A549 (cell line): Measurements from ENCODE around the gene BMP7. TPM values are rescaled to one million over a fixed set of nuclear protein-coding genes. Genes with fewer than 3 reads are reported as not detected.

Experiments used
- ATAC-seq, 2 experiments: fragments of 200-7000 bp in 1 of 2; fragments of >200 bp in 1 of 2; cut with Nextera tagmentation in 1 of 2; cut with Tn5 transposase in 1 of 2; 3 replicates each; pipeline versions ENCODE4 v1.8.0 to v1.9.1; 2018 to 2020; ENCODE audit warnings: mild to moderate bottlenecking in 1 of 2, moderate library complexity in 1 of 2
- CTCF ChIA-PET: fragments of 300-600 bp; sonication (Branson Sonifier 250); formaldehyde crosslinking; extraction: SDS; loops from one replicate; lab custom pipeline; 2021; ENCODE audit warnings: antibody characterized with exemption, inconsistent platforms; lab: Yijun Ruan, JAX
- POLR2A ChIA-PET: fragments of 350-600 bp; formaldehyde crosslinking; extraction: SDS; loops from one replicate; lab custom pipeline; 2021; ENCODE audit warnings: antibody characterized with exemption, inconsistent platforms; lab: Yijun Ruan, JAX
- DNase-seq, 2 experiments: peaks; one replicate each; pipeline versions ENCODE4 v3.0.0 to v3.0.0-alpha.2; 2011 to 2016; ENCODE audit warnings: low read depth in 1 of 2, low spot score in 1 of 2
- FAIRE-seq: peaks from 2 replicates; lab custom pipeline; 2011; peaks lifted over from hg19 to GRCh38; lab: Jason Lieb, UNC
- H3K27ac ChIP-seq, 2 experiments: fragments of >200 bp; sonication (Bioruptor Twin); formaldehyde crosslinking; 3 replicates each; pipeline ENCODE4 v1.5.1; 2016 to 2017
- H3K4me1 ChIP-seq: fragments of >200 bp; sonication (Bioruptor Twin); formaldehyde crosslinking; 3 replicates; pipeline ENCODE4 v1.6.1; 2016
- H3K4me2 ChIP-seq: fragments of >200 bp; sonication (Bioruptor Twin); formaldehyde crosslinking; 3 replicates; pipeline ENCODE4 v1.6.1; 2016
- H3K4me3 ChIP-seq: fragments of >200 bp; sonication (Bioruptor Twin); formaldehyde crosslinking; 3 replicates; pipeline ENCODE4 v1.5.1; 2016
- H3K9me3 ChIP-seq: fragments of >200 bp; sonication (Bioruptor Twin); formaldehyde crosslinking; 3 replicates; pipeline ENCODE4 v1.6.1; 2016
- CEBPB ChIP-seq, 2 experiments: fragments of >200 bp in 1 of 2; sonication (Bioruptor Twin) in 1 of 2; formaldehyde crosslinking in 1 of 2; IDR thresholded peaks; 2 replicates each; pipeline ENCODE4 v1.6.1; 2012 to 2016
- CHD4 ChIP-seq: fragments of 200-600 bp; sonication (generic); IDR thresholded peaks from 2 replicates; pipeline ENCODE4 v1.6.1; 2016; ENCODE audit warnings: antibody characterized with exemption, mild to moderate bottlenecking, borderline replicate concordance
- E2F6 ChIP-seq: IDR thresholded peaks from 2 replicates; pipeline ENCODE4 v1.6.1; 2012; ENCODE audit warnings: low read depth, borderline replicate concordance
- EP300 ChIP-seq, 2 experiments: fragments of >200 bp; sonication (Bioruptor Twin); formaldehyde crosslinking; IDR thresholded peaks; 2 replicates in 1 of 2; 3 replicates in 1 of 2; pipeline ENCODE4 v1.6.1; 2016 to 2017
- FOSB ChIP-seq: fragments of 250-450 bp; sonication (Bioruptor Pico); IDR thresholded peaks from 2 replicates; pipeline ENCODE4 v1.5.0; 2020; ENCODE audit warnings: mild to moderate bottlenecking, moderate library complexity
- HEYL ChIP-seq: fragments of 250-450 bp; sonication (Bioruptor Pico); IDR thresholded peaks from 2 replicates; pipeline ENCODE4 v1.8.0; 2021; ENCODE audit warnings: mild to moderate bottlenecking, moderate library complexity
- JUNB ChIP-seq: fragments of >200 bp; sonication (Bioruptor Twin); formaldehyde crosslinking; IDR thresholded peaks from 2 replicates; pipeline ENCODE4 v1.6.1; 2016
- MYC ChIP-seq: IDR thresholded peaks from 2 replicates; pipeline ENCODE4 v1.6.1; 2012; ENCODE audit warnings: mild to moderate bottlenecking, inconsistent platforms, low read length, improper control_type of control experiment, borderline replicate concordance
- NPAS2 ChIP-seq: fragments of 250-450 bp; sonication (Bioruptor Pico); IDR thresholded peaks from 2 replicates; pipeline ENCODE4 v1.8.0; 2022; ENCODE audit warnings: mild to moderate bottlenecking, moderate library complexity, borderline replicate concordance
- NR3C1 ChIP-seq: fragments of >200 bp; sonication (Bioruptor Twin); formaldehyde crosslinking; IDR thresholded peaks from 3 replicates; pipeline ENCODE4 v1.6.1; 2017
- PBX3 ChIP-seq: IDR thresholded peaks from 2 replicates; pipeline ENCODE4 v1.6.1; 2012
- POLR2AphosphoS2 ChIP-seq: conservative IDR thresholded peaks from 2 replicates; pipeline ENCODE4 v1.6.1; 2012; ENCODE audit warnings: low read length, improper control_type of control experiment, inconsistent platforms
- RNF2 ChIP-seq: fragments of 200-600 bp; sonication (generic); IDR thresholded peaks from 2 replicates; pipeline ENCODE4 v1.6.1; 2016; ENCODE audit warnings: low read depth, mild to moderate bottlenecking, antibody characterized with exemption, moderate library complexity, borderline replicate concordance
- SREBF2 ChIP-seq: fragments of 450-650 bp; IDR thresholded peaks from 2 replicates; pipeline ENCODE4 v1.6.1; 2014; ENCODE audit warnings: mild to moderate bottlenecking, moderate library complexity
- TFCP2L1 ChIP-seq: fragments of 250-450 bp; sonication (Bioruptor Pico); IDR thresholded peaks from 2 replicates; pipeline ENCODE4 v1.5.0; 2021; ENCODE audit warnings: mild to moderate bottlenecking
- TP53 ChIP-seq: fragments of 250-450 bp; sonication (Bioruptor Pico); IDR thresholded peaks from 2 replicates; pipeline ENCODE4 v1.5.0; 2021; ENCODE audit warnings: mild to moderate bottlenecking, moderate library complexity
- WGBS: methylation state at CpG from one replicate; pipeline ENCODE4 v1.1.6; 2017; ENCODE audit errors: missing lambda C conversion rate; 5-methylcytosine and 5-hydroxymethylcytosine counted together
- polyA plus RNA-seq, 4 experiments: library from polyadenylated mRNA; depleted of rRNA in 3 of 4; stranded (reverse); fragments of >200 nt; fragmentation: RNase III in 1 of 4; extraction: RNeasy Plus Mini Kit Qiagen cat#74134 plus additional on column Dnase treatment in 1 of 4; gene quantifications; 2 replicates in 3 of 4; 3 replicates in 1 of 4; pipeline ENCODE4 v1.2.3, GENCODE V29; 2011 to 2017
- TF ChIP-seq, protein P1 (sequence below): fragments of >200 bp; sonication (Bioruptor Twin); formaldehyde crosslinking; IDR thresholded peaks from 2 replicates; pipeline ENCODE4 v1.6.1; 2016
- TF ChIP-seq, protein P2 (sequence below): fragments of 250-450 bp; sonication (Bioruptor Pico); IDR thresholded peaks from 2 replicates; pipeline ENCODE4 v1.5.0; 2020; ENCODE audit warnings: low read depth, mild to moderate bottlenecking, moderate library complexity

The BMP7 gene
- polyA plus RNA-seq, 2 of the 4 experiments (the other 2 are of a cell fraction): 0.08 to 0.22 TPM

DNA sequence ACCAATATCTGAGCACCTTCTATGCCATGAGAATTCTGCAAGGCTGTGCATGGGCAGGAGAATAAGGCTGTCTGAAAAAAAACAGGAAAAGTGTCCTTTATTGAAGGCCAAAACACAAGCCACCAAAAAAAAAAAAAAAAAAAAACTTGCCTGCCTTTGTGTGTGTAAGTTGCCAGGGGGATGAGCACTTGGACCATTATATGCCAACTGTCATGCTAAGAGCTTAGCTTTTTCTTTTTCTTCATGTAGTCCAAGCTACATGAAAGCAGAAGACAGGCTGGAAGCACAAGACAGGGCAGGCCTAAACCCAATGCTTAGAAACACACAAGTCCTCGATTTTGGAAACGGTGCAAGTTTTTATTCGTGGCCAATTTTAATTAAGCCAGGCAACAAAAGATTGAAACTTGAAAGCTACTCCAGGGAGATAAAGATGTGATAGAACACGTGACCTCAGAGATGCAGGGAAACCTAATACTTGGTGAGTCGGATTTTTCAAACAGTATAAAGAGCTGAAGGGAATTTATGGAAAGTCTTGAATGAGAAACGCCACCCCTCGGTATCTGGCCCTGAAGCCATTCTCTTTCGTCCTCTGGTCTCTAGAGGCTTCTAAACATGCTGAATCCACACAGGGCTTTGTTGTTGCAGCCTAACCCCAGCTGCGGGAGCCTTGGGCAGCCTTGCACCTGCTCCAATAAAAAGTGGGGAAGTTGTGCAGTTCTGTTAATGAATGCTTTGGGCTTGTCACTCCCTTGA lies 8.6 kb downstream of the BMP7 start:
- no peaks in the 10 kb centered on the region for H3K4me1 ChIP-seq
- WGBS: 32% methylated on average over 9 of the region's 9 CpGs
- no peaks in the 10 kb centered on the region for H3K9me3 ChIP-seq
- no peak overlapping the region for H3K4me3 ChIP-seq
- POLR2A ChIA-PET: no interaction called here
- CTCF ChIA-PET: interaction anchor here (0.6 to 1.1 kb wide), 4 partner anchors 16 to 88 kb away, joined by 3 to 5 read pairs (median 3); no protein-coding TSS in a partner anchor
- no peak overlapping the region for H3K27ac ChIP-seq
- ATAC-seq (no peak), DNase-seq (no peak), FAIRE-seq (no peak)
- H3K4me2 ChIP-seq: no peak overlapping the region
- TF ChIP-seq NPAS2 (CRISPR knock-in tag) (no peak), NR3C1 (no peak), RNF2 (no peak), TFCP2L1 (CRISPR knock-in tag) (no peak), PBX3 (no peak), TP53 (CRISPR knock-in tag) (no peak), JUNB (no peak), SREBF2 (no peak), FOSB (CRISPR knock-in tag) (no peak), CEBPB (IDR thresholded peaks at IDR 0.05) (no peak), E2F6 (no peak), EP300 (IDR thresholded peaks at IDR 0.05) (no peak)
- TF ChIP-seq, protein P1, sequence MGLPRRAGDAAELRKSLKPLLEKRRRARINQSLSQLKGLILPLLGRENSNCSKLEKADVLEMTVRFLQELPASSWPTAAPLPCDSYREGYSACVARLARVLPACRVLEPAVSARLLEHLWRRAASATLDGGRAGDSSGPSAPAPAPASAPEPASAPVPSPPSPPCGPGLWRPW: no peak

DNA sequence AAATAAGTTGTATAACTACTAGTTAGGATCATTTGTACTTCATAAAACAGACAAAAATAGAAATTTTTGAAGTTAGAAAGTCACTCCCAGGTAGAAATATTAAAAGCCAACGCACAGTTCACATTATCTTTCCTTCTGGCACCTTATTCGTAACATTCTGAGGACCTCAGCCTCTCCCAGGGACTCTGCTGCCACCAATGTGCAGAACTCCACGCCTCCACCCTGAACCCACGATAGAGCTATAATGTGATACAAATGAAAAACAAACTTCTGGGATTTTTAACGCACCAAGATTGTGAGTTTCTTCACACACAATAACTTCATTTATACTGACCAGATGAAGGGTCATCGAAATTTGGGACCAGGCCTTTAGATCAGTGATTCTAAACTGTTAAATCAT lies 9.5 kb downstream of the BMP7 start:
- CTCF ChIA-PET: interaction anchor here (1.1 to 1.4 kb wide), 4 partner anchors 9 to 706 kb away, joined by 3 to 4 read pairs (median 3); no protein-coding TSS in a partner anchor

GRCh38 chr20:57256205-57256604 lies 10.2 kb downstream of the BMP7 start:
- DNase-seq: no peak
- H3K9me3 ChIP-seq: no peaks in the 10 kb centered on the region
- ChIA-PET POLR2A (no interaction called here), CTCF (interaction anchor here (1.2 to 1.4 kb wide), 3 partner anchors 9 to 706 kb away, joined by 3 to 4 read pairs (median 3); no protein-coding TSS in a partner anchor)
- FAIRE-seq: no peak
- H3K4me1 ChIP-seq: no peaks in the 10 kb centered on the region
- no peak overlapping the region for H3K4me3 ChIP-seq
- WGBS: 68% methylated on average over 3 of the region's 3 CpGs
- H3K27ac ChIP-seq: no peak overlapping the region
- no peak overlapping the region for H3K4me2 ChIP-seq
- TF ChIP-seq HEYL (CRISPR knock-in tag) (no peak), POLR2AphosphoS2 (no peak)
- no peak for ATAC-seq

More for the DNA sequence above, 9.5 kb downstream of the BMP7 start:
- FAIRE-seq: no peak
- no peaks in the 10 kb centered on the region for H3K9me3 ChIP-seq
- H3K27ac ChIP-seq: no peak overlapping the region
- H3K4me3 ChIP-seq: no peak overlapping the region
- ATAC-seq: no peak
- no peaks in the 10 kb centered on the region for H3K4me1 ChIP-seq
- no peak for DNase-seq
- WGBS: 60% methylated on average over 6 of the region's 6 CpGs
- H3K4me2 ChIP-seq: no peak overlapping the region
- POLR2A ChIA-PET: no interaction called here
- TF ChIP-seq, protein P2, sequence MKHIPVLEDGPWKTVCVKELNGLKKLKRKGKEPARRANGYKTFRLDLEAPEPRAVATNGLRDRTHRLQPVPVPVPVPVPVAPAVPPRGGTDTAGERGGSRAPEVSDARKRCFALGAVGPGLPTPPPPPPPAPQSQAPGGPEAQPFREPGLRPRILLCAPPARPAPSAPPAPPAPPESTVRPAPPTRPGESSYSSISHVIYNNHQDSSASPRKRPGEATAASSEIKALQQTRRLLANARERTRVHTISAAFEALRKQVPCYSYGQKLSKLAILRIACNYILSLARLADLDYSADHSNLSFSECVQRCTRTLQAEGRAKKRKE (CRISPR knock-in tag): no peak
- TF ChIP-seq NR3C1 (no peak), MYC (no peak), CHD4 (no peak)
